DMS153 treated with DMSO at 0.1 percent for 48 hours (cell line): ENCODE results near the gene DHRS1.
"Not testable (repeated sequence)": the region's sequence is repeated elsewhere in the genome, so short reads cannot be mapped to it uniquely, and the experiment has no call there.

Source experiments
- DNase-seq: peaks from one replicate; lab custom pipeline; 2025; ENCODE audit not compliant: unreplicated experiment; lab: John Stamatoyannopoulos, UW

DHRS1 gene

GRCh38 chr14:24329073-24329663, 29.6 kb upstream of the DHRS1 start:
- DNase-seq = no peak

DNA sequence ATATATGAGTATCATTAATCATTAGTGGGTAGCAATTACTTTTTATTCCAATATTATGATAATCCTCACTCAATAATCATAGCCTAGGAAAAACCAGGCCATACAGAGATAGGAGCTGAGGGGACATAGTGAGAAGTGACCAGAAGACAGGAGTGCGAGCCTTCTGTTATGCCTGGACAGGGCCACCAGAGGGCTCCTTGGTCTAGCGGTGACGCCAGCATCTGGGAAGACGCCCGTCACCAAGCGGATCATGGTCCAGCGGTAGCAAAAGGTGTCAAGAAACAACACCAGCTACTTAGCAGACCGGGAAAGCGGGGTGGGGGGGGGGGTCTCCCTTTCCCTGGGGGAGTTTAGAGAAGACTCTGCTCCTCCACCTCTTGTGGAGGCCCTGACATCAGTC, 28.3 kb upstream of the DHRS1 start:
- not testable (repeated sequence) for DNase-seq

GRCh38 chr14:24327303-24327702, 27.7 kb upstream of the DHRS1 start:
- no peak for DNase-seq

DNA sequence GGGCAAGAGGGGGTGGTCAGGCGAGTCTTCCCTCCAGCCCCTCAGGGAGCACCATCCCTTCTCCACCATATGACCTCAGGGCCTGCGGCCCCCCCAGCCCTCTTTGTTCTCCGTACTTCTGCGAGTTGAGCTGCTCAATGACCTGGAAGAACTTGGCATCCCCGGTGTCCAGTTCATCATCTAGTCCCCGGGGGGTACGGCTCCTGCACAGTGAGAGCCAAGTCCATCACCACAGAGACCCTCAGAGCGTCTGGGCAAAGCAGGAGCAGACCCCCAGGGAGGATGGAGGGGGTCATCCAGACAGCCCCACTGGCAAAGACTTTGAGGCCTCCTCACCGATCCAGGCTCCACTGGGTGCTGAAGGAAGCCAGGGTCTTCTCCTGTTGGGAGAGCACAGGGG, 26.4 kb upstream of the DHRS1 start:
- no peak for DNase-seq

DNA sequence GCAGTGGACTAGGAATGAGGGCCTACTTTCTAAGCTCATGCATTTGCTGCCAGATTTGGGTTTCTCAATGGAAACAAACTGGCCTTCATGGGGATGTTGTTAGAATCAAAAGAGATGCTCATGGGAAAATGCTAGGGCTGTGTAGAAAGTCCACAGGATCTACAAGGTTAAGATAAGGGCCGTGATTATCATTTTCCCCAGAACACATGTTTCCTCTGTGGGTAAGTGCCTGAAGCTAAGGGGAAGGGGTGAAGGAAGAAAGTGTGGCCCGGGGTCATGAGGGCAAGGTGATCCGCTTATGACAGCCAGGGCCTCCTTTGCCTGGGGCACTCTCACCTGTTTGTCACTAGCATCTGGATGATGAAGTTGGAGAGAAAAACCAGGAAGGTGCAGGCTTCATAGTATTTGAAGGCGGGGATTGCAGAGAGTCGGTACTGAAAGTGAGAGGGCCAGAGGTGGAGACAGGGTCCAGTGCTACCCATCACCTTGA, 25.5 kb upstream of the DHRS1 start:
- DNase-seq = no peak

GRCh38 chr14:24324024-24324423, 24.4 kb upstream of the DHRS1 start:
- no peak for DNase-seq

- no peak for DNase-seq
Observed at GRCh38 chr14:24323341-24323740, 23.8 kb upstream of the DHRS1 start.

GRCh38 chr14:24322672-24323071, 23.1 kb upstream of the DHRS1 start:
- no peak for DNase-seq

DNA sequence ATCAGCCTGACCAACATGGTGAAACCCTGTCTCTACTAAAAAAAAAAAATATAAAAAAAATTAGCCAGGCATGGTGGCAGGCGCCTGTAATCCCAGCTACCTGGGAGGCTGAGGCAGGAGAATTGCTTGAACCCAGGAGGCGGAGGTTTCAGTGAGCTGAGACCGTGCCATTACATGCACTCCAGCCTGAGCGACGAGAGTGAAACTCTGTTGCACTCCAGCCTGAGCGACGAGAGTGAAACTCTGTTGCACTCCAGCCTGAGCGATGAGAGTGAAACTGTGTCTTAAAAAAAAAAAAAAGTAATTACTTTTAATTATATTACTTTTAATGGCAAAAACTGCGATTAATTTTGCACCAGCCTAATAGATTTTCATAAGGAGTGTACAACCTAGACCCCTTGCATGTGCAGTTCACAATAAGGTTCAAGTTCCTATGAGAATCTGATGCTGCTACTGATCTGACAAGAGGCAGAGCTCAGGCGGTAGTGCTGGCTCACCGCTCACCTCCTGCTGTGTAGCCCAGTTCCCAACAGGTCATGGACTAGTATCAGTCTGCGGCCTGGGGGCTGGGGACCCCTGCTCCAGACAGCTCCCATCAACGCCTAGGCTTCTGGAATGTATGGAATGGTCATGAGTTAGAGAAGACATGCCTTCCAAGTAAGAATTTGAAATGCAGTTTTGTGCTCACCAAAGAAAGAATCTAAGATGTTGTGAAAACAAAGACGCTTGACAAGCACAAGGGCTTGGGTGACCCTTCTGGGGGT, 21.8 kb upstream of the DHRS1 start:
- DNase-seq = no peak

GRCh38 chr14:24317141-24317928, 17.8 kb upstream of the DHRS1 start:
- no peak for DNase-seq

DNA sequence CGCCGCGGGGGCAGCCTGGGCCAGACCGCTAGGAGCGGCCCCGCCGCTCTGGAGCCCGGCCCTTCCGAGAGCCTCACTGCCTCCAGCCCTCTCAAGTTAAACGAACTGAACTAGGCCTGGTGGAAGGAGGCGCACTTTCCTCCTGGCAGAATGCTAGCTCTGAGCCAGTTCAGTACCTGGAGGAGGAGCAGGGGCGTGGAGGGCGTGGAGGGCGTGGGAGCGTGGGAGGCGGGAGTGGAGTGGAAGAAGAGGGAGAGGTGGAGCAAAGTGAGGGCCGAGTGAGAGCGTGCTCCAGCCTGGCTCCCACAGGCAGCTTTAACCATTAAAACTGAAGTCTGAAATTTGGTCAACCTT, 17.0 kb upstream of the DHRS1 start:
- no peak for DNase-seq

DNA sequence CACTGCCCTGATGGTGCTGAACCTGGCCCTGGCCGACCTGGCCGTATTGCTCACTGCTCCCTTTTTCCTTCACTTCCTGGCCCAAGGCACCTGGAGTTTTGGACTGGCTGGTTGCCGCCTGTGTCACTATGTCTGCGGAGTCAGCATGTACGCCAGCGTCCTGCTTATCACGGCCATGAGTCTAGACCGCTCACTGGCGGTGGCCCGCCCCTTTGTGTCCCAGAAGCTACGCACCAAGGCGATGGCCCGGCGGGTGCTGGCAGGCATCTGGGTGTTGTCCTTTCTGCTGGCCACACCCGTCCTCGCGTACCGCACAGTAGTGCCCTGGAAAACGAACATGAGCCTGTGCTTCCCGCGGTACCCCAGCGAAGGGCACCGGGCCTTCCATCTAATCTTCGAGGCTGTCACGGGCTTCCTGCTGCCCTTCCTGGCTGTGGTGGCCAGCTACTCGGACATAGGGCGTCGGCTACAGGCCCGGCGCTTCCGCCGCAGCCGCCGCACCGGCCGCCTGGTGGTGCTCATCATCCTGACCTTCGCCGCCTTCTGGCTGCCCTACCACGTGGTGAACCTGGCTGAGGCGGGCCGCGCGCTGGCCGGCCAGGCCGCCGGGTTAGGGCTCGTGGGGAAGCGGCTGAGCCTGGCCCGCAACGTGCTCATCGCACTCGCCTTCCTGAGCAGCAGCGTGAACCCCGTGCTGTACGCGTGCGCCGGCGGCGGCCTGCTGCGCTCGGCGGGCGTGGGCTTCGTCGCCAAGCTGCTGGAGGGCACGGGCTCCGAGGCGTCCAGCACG, 16.4 kb upstream of the DHRS1 start:
- peak; percentile 3 for DNase-seq

DNA sequence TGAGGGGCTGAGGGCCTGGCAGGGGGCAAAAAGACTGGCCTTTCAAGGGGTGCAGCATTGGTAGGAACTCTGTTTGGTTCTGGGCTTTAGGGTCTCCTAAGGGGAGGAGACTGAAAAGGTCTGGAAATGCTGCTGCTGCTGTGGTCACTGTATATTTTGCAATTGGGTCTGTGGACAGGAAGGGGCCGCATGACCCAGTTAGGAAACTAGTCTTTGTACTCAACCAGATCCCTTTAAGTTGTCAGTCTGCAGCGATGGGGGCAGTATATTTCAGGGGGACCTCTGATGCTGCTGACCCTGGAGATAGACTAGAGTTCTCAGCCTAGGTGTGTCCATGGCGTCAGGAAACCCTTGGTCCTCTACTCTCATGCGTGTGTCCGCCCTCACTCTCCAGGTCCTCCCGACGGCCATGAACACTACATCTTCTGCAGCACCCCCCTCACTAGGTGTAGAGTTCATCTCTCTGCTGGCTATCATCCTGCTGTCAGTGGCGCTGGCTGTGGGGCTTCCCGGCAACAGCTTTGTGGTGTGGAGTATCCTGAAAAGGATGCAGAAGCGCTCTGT, 15.7 kb upstream of the DHRS1 start:
- no peak for DNase-seq

DNA sequence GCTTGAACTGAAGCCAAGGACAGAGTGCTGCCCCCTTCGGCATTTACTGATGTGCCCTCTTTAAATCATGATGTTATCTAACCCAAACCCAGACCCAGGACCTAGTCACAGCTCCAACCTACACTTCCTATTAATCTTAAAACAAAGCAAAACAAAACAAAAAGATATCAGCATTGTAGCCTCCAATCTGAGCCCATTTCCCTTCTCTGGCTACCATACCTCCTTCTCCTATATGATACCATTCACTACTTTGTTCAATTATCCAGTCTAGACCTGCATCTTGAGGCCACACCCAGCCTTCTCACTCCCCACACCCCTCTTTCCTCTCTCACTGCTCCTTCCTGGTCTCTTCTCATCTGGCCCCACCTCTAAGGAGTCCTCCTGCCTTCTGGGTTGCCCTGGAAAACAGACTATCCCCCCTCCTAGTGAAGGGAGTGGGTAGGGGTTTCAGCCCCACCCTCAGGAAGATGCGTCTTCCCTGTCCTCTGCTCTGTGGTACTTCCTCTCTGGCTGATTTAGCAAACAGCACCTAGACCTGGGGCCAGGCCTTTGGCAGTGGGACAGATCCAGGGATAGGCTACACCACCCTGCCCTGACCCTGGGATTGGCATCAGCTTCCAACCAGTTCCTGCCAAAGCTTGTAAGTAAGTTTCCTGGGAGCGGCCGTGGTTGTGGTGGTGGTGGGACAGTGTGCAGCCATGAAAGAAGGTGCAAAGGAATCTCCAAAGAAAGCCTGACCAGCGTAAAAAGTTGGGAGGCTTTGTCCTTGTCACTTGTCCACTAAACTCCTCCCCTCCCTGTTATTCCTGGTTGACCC, 15.0 kb upstream of the DHRS1 start:
- no peak for DNase-seq

- no peak for DNase-seq
Observed at GRCh38 chr14:24313913-24314312, 14.3 kb upstream of the DHRS1 start.

DNA sequence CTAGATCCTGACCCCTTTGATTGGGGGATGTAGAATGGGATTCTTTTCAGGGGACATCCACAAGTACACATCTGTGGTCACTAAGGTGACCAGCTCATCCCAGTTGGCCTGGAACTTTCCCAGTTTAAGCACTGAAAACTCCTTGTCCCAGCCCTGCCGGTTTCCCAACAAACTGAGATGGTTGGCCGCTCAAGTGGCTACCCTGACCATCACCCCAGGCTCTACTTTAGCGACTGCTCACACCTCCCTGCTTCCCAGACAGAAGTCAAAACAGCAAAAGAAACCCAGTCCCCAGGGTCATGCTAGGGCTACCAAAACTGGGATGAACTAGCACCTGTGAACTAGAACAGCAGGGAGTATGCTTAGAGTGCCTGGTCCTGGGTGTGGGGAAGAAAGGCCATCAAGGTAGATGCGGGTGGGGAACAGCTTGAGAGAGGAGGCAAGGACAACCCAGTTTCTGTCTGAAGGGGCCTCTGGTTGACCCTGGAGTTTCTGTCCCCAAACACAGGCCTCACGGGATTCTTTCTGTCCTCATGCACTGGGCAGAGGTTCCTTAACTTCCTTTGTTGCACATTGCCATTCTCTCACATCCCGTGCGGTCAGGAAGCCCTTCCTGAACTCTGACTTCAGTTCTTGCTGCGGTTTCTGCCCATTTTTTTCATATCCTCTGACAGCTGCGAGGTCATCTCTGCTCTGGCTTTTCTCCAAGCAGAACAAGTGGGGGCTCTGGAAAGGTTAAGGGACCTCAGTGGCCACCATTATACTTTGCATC, 13.3 kb upstream of the DHRS1 start:
- no peak for DNase-seq

GRCh38 chr14:24311837-24312615, 12.4 kb upstream of the DHRS1 start:
- no peak for DNase-seq
